Measurements from ENCODE around the gene MRPL14. TPM values are rescaled to one million over a fixed set of nuclear protein-coding genes. Genes with fewer than 3 reads are reported as not detected.

MRPL14 gene
- total RNA-seq, 2 experiments from 2014 or later: 10.4 to 11.5 TPM

DNA sequence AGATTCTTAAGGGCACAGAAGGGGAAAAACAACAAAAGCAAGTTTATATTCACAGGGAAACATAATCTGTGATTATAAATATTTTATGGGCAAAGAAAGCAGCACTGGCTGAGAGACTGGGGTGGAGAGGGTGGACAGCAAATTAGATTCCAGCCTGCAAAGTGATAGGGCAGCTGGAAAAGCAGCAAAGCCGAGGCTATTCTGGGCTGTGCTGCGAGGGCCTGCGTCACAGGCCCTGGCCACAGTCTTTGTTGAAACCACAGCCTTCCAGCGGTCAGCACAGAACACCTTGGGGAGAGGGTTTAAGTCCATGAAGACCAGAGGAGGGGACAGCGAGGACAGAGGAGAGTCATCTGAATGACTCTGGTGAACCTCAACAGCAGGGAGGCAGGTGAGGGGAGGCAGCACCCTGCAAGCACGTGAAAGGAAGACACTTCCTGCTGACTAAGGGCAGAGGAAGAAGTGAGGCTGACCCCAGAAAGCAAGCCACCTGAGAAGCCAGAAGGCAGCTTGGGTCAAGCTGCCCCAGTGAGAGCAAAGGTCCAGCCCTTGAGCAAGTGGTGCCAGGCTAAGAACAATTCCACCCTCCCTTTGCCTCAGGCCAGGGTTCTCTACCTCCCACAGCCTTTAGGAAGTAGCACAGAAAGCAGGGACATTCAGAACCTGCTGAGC lies 17.1 kb downstream of the MRPL14 start:
- no peak overlapping the region for H3K27ac ChIP-seq (ENCODE audit: low read depth in 1 of 2, low read length in 2 of 2)
- Mint-ChIP-seq H3K4me1 (ENCODE audit: low read depth) (peaks cover 21% of the 10 kb centered on the region), H3K9me3 (no peaks in the 10 kb centered on the region), H3K36me3 (ENCODE audit: low read depth) (peaks cover 78% of the 10 kb centered on the region), H3K27me3 (no peaks in the 10 kb centered on the region), H3K27ac (peak overlapping the region; percentile 9), H3K4me3 (no peak overlapping the region)
- intact Hi-C loops (cut with DNase I, micrococcal nuclease): no loop called here
- no peaks in the 10 kb centered on the region for H3K27me3 ChIP-seq (ENCODE audit: control insufficient read depth in 1 of 2, insufficient read depth in 2 of 2, low read length in 2 of 2)
- no peaks in the 10 kb centered on the region for H3K9me3 ChIP-seq (ENCODE audit: control insufficient read depth in 1 of 2, insufficient read depth in 1 of 2, low read length in 2 of 2)
- ChIA-PET POLR2A (no interaction called here), CTCF (no interaction called here)
- DNase-seq (no peak), ATAC-seq (ENCODE audit: poor library complexity) (no peak)
- no peak overlapping the region for H3K4me3 ChIP-seq (ENCODE audit: low read length)
- peaks cover 60% of the 10 kb centered on the region for H3K36me3 ChIP-seq (ENCODE audit: insufficient read depth, low read length)
- H3K4me1 ChIP-seq (ENCODE audit: insufficient read depth, low read length): no peaks in the 10 kb centered on the region
- TF ChIP-seq, protein P1, sequence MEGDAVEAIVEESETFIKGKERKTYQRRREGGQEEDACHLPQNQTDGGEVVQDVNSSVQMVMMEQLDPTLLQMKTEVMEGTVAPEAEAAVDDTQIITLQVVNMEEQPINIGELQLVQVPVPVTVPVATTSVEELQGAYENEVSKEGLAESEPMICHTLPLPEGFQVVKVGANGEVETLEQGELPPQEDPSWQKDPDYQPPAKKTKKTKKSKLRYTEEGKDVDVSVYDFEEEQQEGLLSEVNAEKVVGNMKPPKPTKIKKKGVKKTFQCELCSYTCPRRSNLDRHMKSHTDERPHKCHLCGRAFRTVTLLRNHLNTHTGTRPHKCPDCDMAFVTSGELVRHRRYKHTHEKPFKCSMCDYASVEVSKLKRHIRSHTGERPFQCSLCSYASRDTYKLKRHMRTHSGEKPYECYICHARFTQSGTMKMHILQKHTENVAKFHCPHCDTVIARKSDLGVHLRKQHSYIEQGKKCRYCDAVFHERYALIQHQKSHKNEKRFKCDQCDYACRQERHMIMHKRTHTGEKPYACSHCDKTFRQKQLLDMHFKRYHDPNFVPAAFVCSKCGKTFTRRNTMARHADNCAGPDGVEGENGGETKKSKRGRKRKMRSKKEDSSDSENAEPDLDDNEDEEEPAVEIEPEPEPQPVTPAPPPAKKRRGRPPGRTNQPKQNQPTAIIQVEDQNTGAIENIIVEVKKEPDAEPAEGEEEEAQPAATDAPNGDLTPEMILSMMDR (IDR thresholded peaks at IDR 0.05): no peak

DNA sequence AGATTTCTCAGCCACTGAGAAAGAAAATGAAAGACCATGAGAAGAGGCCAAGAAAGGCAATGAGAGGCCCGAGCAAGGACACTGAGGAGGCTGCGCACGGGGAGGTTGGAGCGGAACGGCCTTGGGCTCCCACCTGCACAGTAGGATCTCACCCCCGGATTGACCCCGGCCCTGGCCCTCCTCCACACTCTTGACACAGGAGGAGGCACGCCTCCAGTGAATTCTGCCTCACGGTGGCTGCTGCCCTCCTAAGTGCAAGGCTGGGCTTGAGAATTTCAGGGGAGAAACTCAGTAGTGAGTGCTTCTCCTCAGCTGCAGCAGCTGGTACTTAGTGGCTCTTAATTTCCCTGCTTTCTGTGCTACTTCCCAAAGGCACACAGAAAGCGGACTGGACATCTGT lies 18.0 kb downstream of the MRPL14 start:
- Histone ChIP-seq H3K4me1 (ENCODE audit: insufficient read depth, low read length) (no peaks in the 10 kb centered on the region), H3K9me3 (ENCODE audit: control insufficient read depth in 1 of 2, insufficient read depth in 1 of 2, low read length in 2 of 2) (no peaks in the 10 kb centered on the region), H3K27ac (ENCODE audit: low read depth in 1 of 2, low read length in 2 of 2) (no peak overlapping the region), H3K4me3 (ENCODE audit: low read length) (no peak overlapping the region), H3K36me3 (ENCODE audit: insufficient read depth, low read length) (peaks cover 60% of the 10 kb centered on the region), H3K27me3 (ENCODE audit: control insufficient read depth in 1 of 2, insufficient read depth in 2 of 2, low read length in 2 of 2) (no peaks in the 10 kb centered on the region)
- DNase-seq (no peak), ATAC-seq (ENCODE audit: poor library complexity) (no peak)
- H3K9me3 Mint-ChIP-seq: no peaks in the 10 kb centered on the region
- no peaks in the 10 kb centered on the region for H3K27me3 Mint-ChIP-seq
- POLR2A ChIA-PET: no interaction called here
- peaks cover 74% of the 10 kb centered on the region for H3K36me3 Mint-ChIP-seq (ENCODE audit: low read depth)
- TF ChIP-seq, protein P1 (IDR thresholded peaks at IDR 0.05): no peak
- H3K27ac Mint-ChIP-seq: no peak overlapping the region
- peaks cover 21% of the 10 kb centered on the region for H3K4me1 Mint-ChIP-seq (ENCODE audit: low read depth)
- intact Hi-C loops (cut with DNase I, micrococcal nuclease): no loop called here
- no peak overlapping the region for H3K4me3 Mint-ChIP-seq
- CTCF ChIA-PET: no interaction called here

DNA sequence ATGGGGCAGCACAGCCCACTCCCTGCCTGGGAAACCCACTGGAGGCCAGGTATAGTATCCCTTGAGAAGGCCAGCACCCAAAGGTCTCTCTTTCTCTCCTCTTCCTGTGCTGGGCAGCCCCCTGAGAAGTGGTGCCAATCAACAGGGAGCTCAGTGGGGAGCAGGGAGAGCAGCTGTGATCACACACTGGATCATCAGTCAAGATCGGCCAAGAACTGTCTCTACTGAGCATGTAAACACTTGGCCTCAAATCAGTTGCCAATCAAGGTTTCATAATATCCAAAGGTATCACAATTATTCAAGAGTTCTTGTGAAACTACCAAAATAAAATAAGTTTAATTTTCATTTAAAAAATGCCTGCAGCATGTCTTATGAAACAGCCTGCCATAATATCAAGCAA lies 18.8 kb downstream of the MRPL14 start:
- Mint-ChIP-seq H3K4me3 (no peak overlapping the region), H3K4me1 (ENCODE audit: low read depth) (peaks cover 23% of the 10 kb centered on the region), H3K27me3 (no peaks in the 10 kb centered on the region), H3K27ac (no peak overlapping the region), H3K36me3 (ENCODE audit: low read depth) (peaks cover 70% of the 10 kb centered on the region), H3K9me3 (no peaks in the 10 kb centered on the region)
- ChIA-PET POLR2A (no interaction called here), CTCF (no interaction called here)
- Histone ChIP-seq H3K27ac (ENCODE audit: low read depth in 1 of 2, low read length in 2 of 2) (no peak overlapping the region), H3K9me3 (ENCODE audit: control insufficient read depth in 1 of 2, insufficient read depth in 1 of 2, low read length in 2 of 2) (no peaks in the 10 kb centered on the region), H3K36me3 (ENCODE audit: insufficient read depth, low read length) (peaks cover 60% of the 10 kb centered on the region), H3K4me1 (ENCODE audit: insufficient read depth, low read length) (no peaks in the 10 kb centered on the region), H3K27me3 (ENCODE audit: control insufficient read depth in 1 of 2, insufficient read depth in 2 of 2, low read length in 2 of 2) (no peaks in the 10 kb centered on the region), H3K4me3 (ENCODE audit: low read length) (no peak overlapping the region)
- ATAC-seq (ENCODE audit: poor library complexity) (no peak), DNase-seq (no peak)
- intact Hi-C loops (cut with DNase I, micrococcal nuclease): no loop called here
- TF ChIP-seq, protein P1 (IDR thresholded peaks at IDR 0.05): no peak
